ENCODE data around the gene CDH23. TPM values are rescaled to one million over a fixed set of nuclear protein-coding genes. Genes with fewer than 3 reads are reported as not detected.

CDH23 gene
- total and polyA plus RNA-seq, 2 donors (not counting 1 experiment from before 2014, with no cell fraction given): 0.37 to 0.89 TPM

DNA sequence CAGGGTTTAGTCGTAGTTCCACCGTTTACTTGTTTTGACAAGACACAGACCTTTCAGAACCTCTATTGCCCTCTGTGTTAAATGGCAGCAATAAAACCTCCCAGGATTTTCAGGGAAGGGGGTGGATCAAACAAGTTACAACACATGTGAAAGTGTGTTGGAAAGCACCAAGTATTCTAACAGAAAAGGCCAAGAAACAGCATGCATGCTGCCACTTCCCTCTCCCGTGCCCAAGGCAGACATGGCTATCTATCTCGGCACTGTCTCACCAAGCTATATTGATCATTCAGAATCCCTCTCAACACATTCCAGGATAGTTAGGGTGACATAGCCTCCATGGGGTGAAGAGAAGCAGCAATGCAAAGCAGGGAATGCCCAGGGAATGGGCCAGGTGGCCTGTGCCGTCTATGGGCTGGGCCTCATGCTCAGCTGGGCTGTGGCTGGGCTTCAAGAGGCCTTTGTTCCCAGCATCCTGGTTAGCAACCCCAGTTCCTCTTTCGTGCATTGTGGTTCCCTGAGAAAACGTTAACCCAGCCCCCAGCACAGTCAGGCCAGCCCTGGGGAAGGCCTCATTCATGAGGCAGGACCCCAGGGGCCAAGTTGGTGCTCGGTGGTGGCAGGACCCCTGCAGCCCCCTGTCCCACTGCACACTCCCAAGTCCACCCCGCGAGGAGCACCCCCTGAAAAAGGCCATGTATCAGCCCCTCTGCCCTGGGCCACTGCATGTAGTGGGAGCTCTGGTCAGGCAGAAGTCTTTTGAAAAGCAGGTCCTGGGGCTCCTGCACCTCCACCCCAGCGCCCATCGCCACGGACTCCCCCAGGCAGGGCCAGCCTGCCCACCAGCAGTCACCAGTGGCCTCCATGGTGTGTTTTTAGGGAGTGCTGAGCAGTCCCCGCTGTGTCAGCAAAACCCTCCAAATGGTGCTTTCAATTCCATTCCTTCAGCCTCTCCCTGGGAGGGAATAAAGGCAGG is 351.1 kb downstream of the CDH23 start:
- Histone ChIP-seq H3K79me2 (ENCODE audit: control insufficient read depth, insufficient read depth, low read length) (no peaks in the 10 kb centered on the region), H3K4me2 (replicated peaks; ENCODE audit: low read depth, low read length, poor library complexity, severe bottlenecking) (peak overlapping the region; percentile 74), H3K9ac (ENCODE audit: low read length) (peak overlapping the region; percentile 40), H3K27ac (ENCODE audit: low read length in 2 of 2) (peak overlapping the region; percentile 72 to 84), H3K4me1 (ENCODE audit: control insufficient read depth in 2 of 2, insufficient read depth in 2 of 2, low read length in 2 of 2) (peaks cover 74 to 89% of the 10 kb centered on the region in 2 donors), H3K9me3 (ENCODE audit: control extremely low read depth in 1 of 3, control insufficient read depth in 2 of 3, insufficient read depth in 1 of 3, low read length in 2 of 3) (peaks cover 0 to 8% (median 0%) of the 10 kb centered on the region in 3 donors), H3K36me3 (replicated peaks in 1 of 2; ENCODE audit: control extremely low read depth in 1 of 2, control insufficient read depth in 1 of 2, extremely low read depth in 1 of 2, insufficient read depth in 2 of 2, low read length in 1 of 2) (peaks cover 0 to 12% of the 10 kb centered on the region in 2 experiments), H4K20me1 (ENCODE audit: control insufficient read depth, insufficient read depth, low read length, poor library complexity, severe bottlenecking) (no peaks in the 10 kb centered on the region), H3K4me3 (ENCODE audit: control extremely low read depth in 1 of 5, extremely low read depth in 1 of 5, insufficient read depth in 1 of 5, low read depth in 2 of 5, low read length in 4 of 5) (peak overlapping the region in 1 of 5 experiments; percentile 14), H2AFZ (ENCODE audit: insufficient read depth, low read depth, low read length, poor library complexity, severe bottlenecking) (peak overlapping the region; percentile 30), H3K27me3 (replicated peaks in 1 of 4; ENCODE audit: control extremely low read depth in 1 of 4, control insufficient read depth in 3 of 4, insufficient read depth in 4 of 4, low read length in 3 of 4) (no peaks in the 10 kb centered on the region)
- CTCF ChIA-PET: interaction anchor here (0.6 to 3.6 kb wide), 15 partner anchors 9 to 980 kb away, joined by 3 to 26 read pairs (median 6); partner anchors contain the start of gene VSIR
- POLR2A ChIA-PET: interaction anchor here (1.2 to 2.4 kb wide), 9 partner anchors 9 to 52 kb away, joined by 3 to 9 read pairs (median 6); partner anchors contain the start of gene VSIR
- Mint-ChIP-seq H3K27ac (peak overlapping the region; percentile 100), H3K9me3 (ENCODE audit: insufficient read depth) (no peaks in the 10 kb centered on the region), H3K27me3 (no peaks in the 10 kb centered on the region), H3K4me1 (peaks cover 81% of the 10 kb centered on the region), H3K4me3 (peak overlapping the region; percentile 84)
- intact Hi-C loops (cut with micrococcal nuclease): loop anchor here (1.0 kb wide), 4 partner anchors 21 to 54 kb away; partner anchors contain the start of gene VSIR
- ATAC-seq (ENCODE audit: low read depth): peak; percentile 9
- DNase-seq: peak; percentile 64
- TF ChIP-seq EZH2 (IDR thresholded peaks at IDR 0.05; ENCODE audit: borderline replicate concordance, insufficient read depth, low read depth, low read length, poor library complexity, severe bottlenecking) (no peak), CTCF (IDR thresholded peaks at IDR 0.05) (no peak)
- WGBS (ENCODE audit: insufficient coverage): 25% methylated on average over 8 of the region's 14 CpGs
